Calu3 (cell line): Measurements from ENCODE around the gene B4GALT5. TPM values are rescaled to one million over a fixed set of nuclear protein-coding genes. Genes with fewer than 3 reads are reported as not detected.

Experiments
- BruUV-seq: library from RNA; stranded (reverse); fragments of 400-500 nt; replicated peaks from 2 replicates; lab custom pipeline; 2021; lab: Mats Ljungman, UMichigan
- CTCF ChIA-PET: fragments of 300-600 bp; sonication (Branson Sonifier 250); formaldehyde crosslinking; loops from one replicate; lab custom pipeline; 2022; ENCODE audit warnings: antibody characterized with exemption; lab: Charles Lee
- DNase-seq: peaks from one replicate; pipeline ENCODE4 v3.0.0; 2022
- H3K27ac Mint-ChIP-seq: one replicate; pipeline ENCODE4 v1.8.0; 2022; ENCODE audit warnings: mixed read lengths; ENCODE audit not compliant: unreplicated experiment
- H3K27me3 Mint-ChIP-seq: one replicate; pipeline ENCODE4 v1.8.0; 2022; ENCODE audit warnings: mixed read lengths; ENCODE audit not compliant: unreplicated experiment
- H3K36me3 Mint-ChIP-seq: one replicate; pipeline ENCODE4 v1.8.0; 2022; ENCODE audit warnings: mild to moderate bottlenecking, moderate library complexity, mixed read lengths; ENCODE audit not compliant: insufficient read depth, unreplicated experiment
- H3K4me1 Mint-ChIP-seq: one replicate; pipeline ENCODE4 v1.8.0; 2022; ENCODE audit warnings: mild to moderate bottlenecking, low read depth, mixed read lengths; ENCODE audit not compliant: unreplicated experiment
- H3K4me3 Mint-ChIP-seq: one replicate; pipeline ENCODE4 v1.8.0; 2022; ENCODE audit warnings: mild to moderate bottlenecking, low read depth, moderate library complexity, mixed read lengths; ENCODE audit not compliant: unreplicated experiment
- H3K9me3 Mint-ChIP-seq: one replicate; pipeline ENCODE4 v1.8.0; 2022; ENCODE audit warnings: low read depth, mixed read lengths; ENCODE audit not compliant: unreplicated experiment
- CTCF ChIP-seq: fragments of 200-600 bp; IDR thresholded peaks from one replicate; pipeline ENCODE4 v1.8.0; 2022; ENCODE audit warnings: antibody characterized with exemption; ENCODE audit not compliant: unreplicated experiment
- intact Hi-C: fragments of 100-400 bp; cut with micrococcal nuclease; formaldehyde crosslinking; loops from one replicate; pipeline ENCODE4 v1.10.0; 2022; ENCODE audit not compliant: unreplicated experiment
- total RNA-seq: library from RNA; stranded (reverse); gene quantifications from 2 replicates; pipeline ENCODE4 v1.2.3, GENCODE V29; 2022

Gene B4GALT5
- total RNA-seq, 1 experiment from 2014 or later: 117 TPM

- Mint-ChIP-seq H3K4me3 (no peak overlapping the region), H3K27me3 (no peaks in the 10 kb centered on the region), H3K36me3 (no peaks in the 10 kb centered on the region), H3K27ac (no peak overlapping the region), H3K4me1 (peaks cover 11% of the 10 kb centered on the region), H3K9me3 (no peaks in the 10 kb centered on the region)
- intact Hi-C loops: no loop called here
- no peak for TF ChIP-seq CTCF
- no TSS peak for BruUV-seq
- CTCF ChIA-PET: interaction anchor here (0.5 kb wide), 1 partner anchor 298 kb away, joined by 3 read pairs; no protein-coding TSS in a partner anchor
- no peak for DNase-seq
These were observed 39.5 kb upstream of the B4GALT5 start for GRCh38 chr20:49753133-49753532.

GRCh38 chr20:49752201-49752903 is 38.7 kb upstream of the B4GALT5 start:
- H3K9me3 Mint-ChIP-seq: no peaks in the 10 kb centered on the region
- peaks cover 11% of the 10 kb centered on the region for H3K4me1 Mint-ChIP-seq
- H3K27ac Mint-ChIP-seq: peak overlapping the region; percentile 13
- no peak for TF ChIP-seq CTCF
- H3K4me3 Mint-ChIP-seq: no peak overlapping the region
- H3K36me3 Mint-ChIP-seq: no peaks in the 10 kb centered on the region
- BruUV-seq: no TSS peak
- intact Hi-C loops: no loop called here
- CTCF ChIA-PET: no interaction called here
- H3K27me3 Mint-ChIP-seq: no peaks in the 10 kb centered on the region
- DNase-seq: no peak

- Mint-ChIP-seq H3K27me3 (no peaks in the 10 kb centered on the region), H3K4me1 (peaks cover 11% of the 10 kb centered on the region), H3K4me3 (no peak overlapping the region), H3K9me3 (no peaks in the 10 kb centered on the region), H3K36me3 (no peaks in the 10 kb centered on the region), H3K27ac (no peak overlapping the region)
- no peak for DNase-seq
- intact Hi-C loops: no loop called here
- no TSS peak for BruUV-seq
- CTCF ChIA-PET: no interaction called here
- TF ChIP-seq CTCF: no peak
These were observed 37.7 kb upstream of the B4GALT5 start for GRCh38 chr20:49751397-49751736.

GRCh38 chr20:49750611-49751396 is 37.1 kb upstream of the B4GALT5 start:
- Mint-ChIP-seq H3K27me3 (no peaks in the 10 kb centered on the region), H3K9me3 (no peaks in the 10 kb centered on the region), H3K4me3 (no peak overlapping the region), H3K36me3 (no peaks in the 10 kb centered on the region), H3K27ac (no peak overlapping the region), H3K4me1 (peaks cover 11% of the 10 kb centered on the region)
- DNase-seq: no peak
- CTCF ChIA-PET: no interaction called here
- BruUV-seq: no TSS peak
- intact Hi-C loops: no loop called here
- no peak for TF ChIP-seq CTCF
